ENCODE results near the gene SLC47A2. TPM values are rescaled to one million over a fixed set of nuclear protein-coding genes. Genes with fewer than 3 reads are reported as not detected.
A peak's percentile ranks its signal among the peaks of the same experiment; 100 is the strongest.

The SLC47A2 gene
- total and polyA plus RNA-seq, 2 of the 13 experiments (the other 11 are each of a cell fraction or from before 2014, with no cell fraction given): 0.04 TPM; not detected in 1

DNA sequence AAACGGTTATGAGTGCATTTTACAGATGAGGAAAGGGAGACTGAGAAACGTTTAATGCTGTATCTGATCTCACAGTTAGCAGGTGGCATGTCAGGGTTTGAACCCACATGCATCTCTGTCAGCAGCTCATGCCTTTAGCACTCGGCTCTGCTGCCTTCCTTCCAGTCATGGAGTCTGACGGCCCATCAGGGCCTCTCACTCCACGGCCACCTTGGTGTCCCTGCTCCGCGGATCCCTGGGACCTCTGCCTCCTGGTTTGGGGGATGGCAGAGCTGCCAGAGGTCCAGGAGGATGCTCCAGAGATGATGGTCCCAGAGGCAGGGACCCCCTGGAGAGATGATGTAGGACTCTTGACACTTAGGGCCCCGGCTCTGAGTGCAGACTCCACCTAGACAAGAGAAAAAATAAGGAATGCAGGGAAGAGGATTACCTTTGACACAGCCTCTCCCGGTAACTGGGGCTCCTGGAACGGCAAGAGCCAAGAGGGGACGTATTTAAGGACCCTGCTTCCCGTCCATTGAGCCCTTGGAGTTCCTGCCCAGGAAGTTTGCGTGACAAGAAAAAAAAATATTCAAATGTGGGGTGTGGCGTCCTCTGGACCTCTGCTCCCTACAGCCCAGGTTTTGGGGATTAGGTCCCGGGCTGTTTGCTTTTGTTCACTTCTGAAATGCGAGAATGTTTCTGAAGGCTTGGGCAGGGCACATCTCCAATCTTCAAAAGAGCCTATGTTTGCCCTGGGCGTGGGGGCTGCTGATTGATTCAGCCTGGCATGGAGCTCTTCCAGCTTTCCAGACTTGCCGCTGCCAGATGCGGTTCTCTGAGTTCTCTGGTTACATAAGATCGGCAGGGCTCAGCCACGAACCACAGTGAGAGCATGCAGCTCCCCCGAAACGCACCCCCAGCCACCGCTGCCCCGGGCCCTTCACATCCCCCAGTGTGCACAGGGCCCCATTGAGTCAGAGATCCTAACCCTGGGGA is 31.7 kb upstream of the SLC47A2 start, which contains the start of gene ALDH3A1:
Gene ALDH3A1, minus strand, starts transcription at position 470 of the 978 bp plus-strand sequence. CDS start 3,169 bp downstream, outside the sequence.
- Histone ChIP-seq H3K9ac (ENCODE audit: insufficient read depth, low read depth, low read length) (peak within 1 kb of the TSS; percentile 11; the same call in 1 of the 2 replicates), H3K27ac (ENCODE audit: extremely low read length, insufficient read depth, low read length) (no peak within 1 kb of the TSS), H3K4me2 (ENCODE audit: low read depth, low read length) (peak within 1 kb of the TSS; percentile 87), H3K36me3 (replicated peaks in 1 of 2; ENCODE audit: control insufficient read depth in 1 of 2, insufficient read depth in 2 of 2, low read length in 2 of 2) (no peaks in the 10 kb centered on the region), H3K4me1 (ENCODE audit: insufficient read depth, low read length) (peaks cover 62% of the 10 kb centered on the region), H3K79me2 (ENCODE audit: insufficient read depth, low read length) (no peaks in the 10 kb centered on the region), H3K9me3 (ENCODE audit: low read length) (no peaks in the 10 kb centered on the region), H4K20me1 (ENCODE audit: insufficient read depth, low read length) (no peaks in the 10 kb centered on the region), H3K27me3 (ENCODE audit: control insufficient read depth in 1 of 2, insufficient read depth in 2 of 2, low read length in 2 of 2) (no peaks in the 10 kb centered on the region), H2AFZ (ENCODE audit: low read length) (no peak within 1 kb of the TSS), H3K4me3 (replicated peaks in 1 of 3; ENCODE audit: insufficient read depth in 1 of 3, low read depth in 2 of 3, low read length in 3 of 3) (peak within 1 kb of the TSS in 2 of 3 experiments; percentile 20 to 39; a peak in 4 of 6 replicates)
- CTCF ChIA-PET (ENCODE audit: low intra/inter-chr PET ratio, low total read pairs): interaction anchor here (0.5 kb wide), 1 partner anchor 50 kb away, joined by 3 read pairs; no protein-coding TSS in a partner anchor
- peak; percentile 82 for DNase-seq (ENCODE audit: low spot score)
- peak; percentile 71 for FAIRE-seq
- ATAC-seq: peak; percentile 58
- 12% methylated on average over 15 of the region's 25 CpGs for WGBS (ENCODE audit: low lambda C conversion rate)
- intact Hi-C loops (cut with micrococcal nuclease; ENCODE audit: unreplicated experiment): no loop called here
- in situ Hi-C loops (cut with HindIII; ENCODE audit: extremely low pct_ligation_motif_present, low pct_unique_long_range_greater_than_20kb): no loop called here
- no TSS peak for BruUV-seq (replicated peaks)
- POLR2A ChIA-PET: interaction anchor here (0.5 to 1.8 kb wide), 6 partner anchors 12 to 211 kb away, joined by 3 to 6 read pairs (median 4); partner anchors contain the start of gene ALDH3A2
- TF ChIP-seq, protein P1, sequence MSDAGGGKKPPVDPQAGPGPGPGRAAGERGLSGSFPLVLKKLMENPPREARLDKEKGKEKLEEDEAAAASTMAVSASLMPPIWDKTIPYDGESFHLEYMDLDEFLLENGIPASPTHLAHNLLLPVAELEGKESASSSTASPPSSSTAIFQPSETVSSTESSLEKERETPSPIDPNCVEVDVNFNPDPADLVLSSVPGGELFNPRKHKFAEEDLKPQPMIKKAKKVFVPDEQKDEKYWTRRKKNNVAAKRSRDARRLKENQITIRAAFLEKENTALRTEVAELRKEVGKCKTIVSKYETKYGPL (CRISPR knock-in tag; IDR thresholded peaks at IDR 0.05): peak; percentile 75; the same call in 1 of the 2 replicates
- TF ChIP-seq, protein P2, sequence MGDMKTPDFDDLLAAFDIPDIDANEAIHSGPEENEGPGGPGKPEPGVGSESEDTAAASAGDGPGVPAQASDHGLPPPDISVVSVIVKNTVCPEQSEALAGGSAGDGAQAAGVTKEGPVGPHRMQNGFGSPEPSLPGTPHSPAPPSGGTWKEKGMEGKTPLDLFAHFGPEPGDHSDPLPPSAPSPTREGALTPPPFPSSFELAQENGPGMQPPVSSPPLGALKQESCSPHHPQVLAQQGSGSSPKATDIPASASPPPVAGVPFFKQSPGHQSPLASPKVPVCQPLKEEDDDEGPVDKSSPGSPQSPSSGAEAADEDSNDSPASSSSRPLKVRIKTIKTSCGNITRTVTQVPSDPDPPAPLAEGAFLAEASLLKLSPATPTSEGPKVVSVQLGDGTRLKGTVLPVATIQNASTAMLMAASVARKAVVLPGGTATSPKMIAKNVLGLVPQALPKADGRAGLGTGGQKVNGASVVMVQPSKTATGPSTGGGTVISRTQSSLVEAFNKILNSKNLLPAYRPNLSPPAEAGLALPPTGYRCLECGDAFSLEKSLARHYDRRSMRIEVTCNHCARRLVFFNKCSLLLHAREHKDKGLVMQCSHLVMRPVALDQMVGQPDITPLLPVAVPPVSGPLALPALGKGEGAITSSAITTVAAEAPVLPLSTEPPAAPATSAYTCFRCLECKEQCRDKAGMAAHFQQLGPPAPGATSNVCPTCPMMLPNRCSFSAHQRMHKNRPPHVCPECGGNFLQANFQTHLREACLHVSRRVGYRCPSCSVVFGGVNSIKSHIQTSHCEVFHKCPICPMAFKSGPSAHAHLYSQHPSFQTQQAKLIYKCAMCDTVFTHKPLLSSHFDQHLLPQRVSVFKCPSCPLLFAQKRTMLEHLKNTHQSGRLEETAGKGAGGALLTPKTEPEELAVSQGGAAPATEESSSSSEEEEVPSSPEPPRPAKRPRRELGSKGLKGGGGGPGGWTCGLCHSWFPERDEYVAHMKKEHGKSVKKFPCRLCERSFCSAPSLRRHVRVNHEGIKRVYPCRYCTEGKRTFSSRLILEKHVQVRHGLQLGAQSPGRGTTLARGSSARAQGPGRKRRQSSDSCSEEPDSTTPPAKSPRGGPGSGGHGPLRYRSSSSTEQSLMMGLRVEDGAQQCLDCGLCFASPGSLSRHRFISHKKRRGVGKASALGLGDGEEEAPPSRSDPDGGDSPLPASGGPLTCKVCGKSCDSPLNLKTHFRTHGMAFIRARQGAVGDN (CRISPR knock-in tag; IDR thresholded peaks at IDR 0.05): peak; percentile 42; the same call in 1 of the 2 replicates
- TF ChIP-seq RCOR2 (CRISPR knock-in tag; IDR thresholded peaks at IDR 0.05) (0 out of 2 replicates have a peak, but pooled peaks have one; percentile 30), SIX1 (CRISPR knock-in tag; IDR thresholded peaks at IDR 0.05; ENCODE audit: borderline replicate concordance) (peak; percentile 83; the same call in 1 of the 2 replicates), NR2F6 (IDR thresholded peaks at IDR 0.05) (0 out of 2 replicates have a peak, but pooled peaks have one; percentile 15), NR2F6 (CRISPR knock-in tag; IDR thresholded peaks at IDR 0.05) (peak; percentile 48; the same call in 1 of the 2 replicates), HNF4A (CRISPR knock-in tag; IDR thresholded peaks at IDR 0.05) (peak; percentile 50; the same call in 1 of the 2 replicates), ZFX (CRISPR knock-in tag; IDR thresholded peaks at IDR 0.05; ENCODE audit: low read depth) (no peak)
- TF ChIP-seq, protein P3, sequence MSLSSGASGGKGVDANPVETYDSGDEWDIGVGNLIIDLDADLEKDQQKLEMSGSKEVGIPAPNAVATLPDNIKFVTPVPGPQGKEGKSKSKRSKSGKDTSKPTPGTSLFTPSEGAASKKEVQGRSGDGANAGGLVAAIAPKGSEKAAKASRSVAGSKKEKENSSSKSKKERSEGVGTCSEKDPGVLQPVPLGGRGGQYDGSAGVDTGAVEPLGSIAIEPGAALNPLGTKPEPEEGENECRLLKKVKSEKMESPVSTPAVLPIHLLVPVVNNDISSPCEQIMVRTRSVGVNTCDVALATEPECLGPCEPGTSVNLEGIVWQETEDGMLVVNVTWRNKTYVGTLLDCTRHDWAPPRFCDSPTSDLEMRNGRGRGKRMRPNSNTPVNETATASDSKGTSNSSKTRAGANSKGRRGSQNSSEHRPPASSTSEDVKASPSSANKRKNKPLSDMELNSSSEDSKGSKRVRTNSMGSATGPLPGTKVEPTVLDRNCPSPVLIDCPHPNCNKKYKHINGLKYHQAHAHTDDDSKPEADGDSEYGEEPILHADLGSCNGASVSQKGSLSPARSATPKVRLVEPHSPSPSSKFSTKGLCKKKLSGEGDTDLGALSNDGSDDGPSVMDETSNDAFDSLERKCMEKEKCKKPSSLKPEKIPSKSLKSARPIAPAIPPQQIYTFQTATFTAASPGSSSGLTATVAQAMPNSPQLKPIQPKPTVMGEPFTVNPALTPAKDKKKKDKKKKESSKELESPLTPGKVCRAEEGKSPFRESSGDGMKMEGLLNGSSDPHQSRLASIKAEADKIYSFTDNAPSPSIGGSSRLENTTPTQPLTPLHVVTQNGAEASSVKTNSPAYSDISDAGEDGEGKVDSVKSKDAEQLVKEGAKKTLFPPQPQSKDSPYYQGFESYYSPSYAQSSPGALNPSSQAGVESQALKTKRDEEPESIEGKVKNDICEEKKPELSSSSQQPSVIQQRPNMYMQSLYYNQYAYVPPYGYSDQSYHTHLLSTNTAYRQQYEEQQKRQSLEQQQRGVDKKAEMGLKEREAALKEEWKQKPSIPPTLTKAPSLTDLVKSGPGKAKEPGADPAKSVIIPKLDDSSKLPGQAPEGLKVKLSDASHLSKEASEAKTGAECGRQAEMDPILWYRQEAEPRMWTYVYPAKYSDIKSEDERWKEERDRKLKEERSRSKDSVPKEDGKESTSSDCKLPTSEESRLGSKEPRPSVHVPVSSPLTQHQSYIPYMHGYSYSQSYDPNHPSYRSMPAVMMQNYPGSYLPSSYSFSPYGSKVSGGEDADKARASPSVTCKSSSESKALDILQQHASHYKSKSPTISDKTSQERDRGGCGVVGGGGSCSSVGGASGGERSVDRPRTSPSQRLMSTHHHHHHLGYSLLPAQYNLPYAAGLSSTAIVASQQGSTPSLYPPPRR (CRISPR knock-in tag; IDR thresholded peaks at IDR 0.05; ENCODE audit: borderline replicate concordance): peak; percentile 22; the same call in 1 of the 2 replicates
